ENCODE data around the gene MRPS21.

MRPS21 gene

GRCh38 chr1:150322310-150322709 lies 28.6 kb downstream of the MRPS21 start:
- peak; percentile 30 for DNase-seq (ENCODE audit: low read depth)
- H3K4me3 ChIP-seq (ENCODE audit: low read depth, low read length): peak overlapping the region; percentile 93
- TF ChIP-seq, protein P1, sequence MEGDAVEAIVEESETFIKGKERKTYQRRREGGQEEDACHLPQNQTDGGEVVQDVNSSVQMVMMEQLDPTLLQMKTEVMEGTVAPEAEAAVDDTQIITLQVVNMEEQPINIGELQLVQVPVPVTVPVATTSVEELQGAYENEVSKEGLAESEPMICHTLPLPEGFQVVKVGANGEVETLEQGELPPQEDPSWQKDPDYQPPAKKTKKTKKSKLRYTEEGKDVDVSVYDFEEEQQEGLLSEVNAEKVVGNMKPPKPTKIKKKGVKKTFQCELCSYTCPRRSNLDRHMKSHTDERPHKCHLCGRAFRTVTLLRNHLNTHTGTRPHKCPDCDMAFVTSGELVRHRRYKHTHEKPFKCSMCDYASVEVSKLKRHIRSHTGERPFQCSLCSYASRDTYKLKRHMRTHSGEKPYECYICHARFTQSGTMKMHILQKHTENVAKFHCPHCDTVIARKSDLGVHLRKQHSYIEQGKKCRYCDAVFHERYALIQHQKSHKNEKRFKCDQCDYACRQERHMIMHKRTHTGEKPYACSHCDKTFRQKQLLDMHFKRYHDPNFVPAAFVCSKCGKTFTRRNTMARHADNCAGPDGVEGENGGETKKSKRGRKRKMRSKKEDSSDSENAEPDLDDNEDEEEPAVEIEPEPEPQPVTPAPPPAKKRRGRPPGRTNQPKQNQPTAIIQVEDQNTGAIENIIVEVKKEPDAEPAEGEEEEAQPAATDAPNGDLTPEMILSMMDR (conservative IDR thresholded peaks at IDR 0.05; ENCODE audit: low read depth, low read length): no peak

GRCh38 chr1:150332651-150333290 lies 39.1 kb downstream of the MRPS21 start:
- DNase-seq (ENCODE audit: low read depth): no peak
- TF ChIP-seq, protein P1 (conservative IDR thresholded peaks at IDR 0.05; ENCODE audit: low read depth, low read length): no peak
- H3K4me3 ChIP-seq (ENCODE audit: low read depth, low read length): no peak overlapping the region

GRCh38 chr1:150346316-150346715 lies 52.7 kb downstream of the MRPS21 start:
- DNase-seq (ENCODE audit: low read depth): no peak
- TF ChIP-seq, protein P1 (conservative IDR thresholded peaks at IDR 0.05; ENCODE audit: low read depth, low read length): no peak
- H3K4me3 ChIP-seq (ENCODE audit: low read depth, low read length): no peak overlapping the region

DNA sequence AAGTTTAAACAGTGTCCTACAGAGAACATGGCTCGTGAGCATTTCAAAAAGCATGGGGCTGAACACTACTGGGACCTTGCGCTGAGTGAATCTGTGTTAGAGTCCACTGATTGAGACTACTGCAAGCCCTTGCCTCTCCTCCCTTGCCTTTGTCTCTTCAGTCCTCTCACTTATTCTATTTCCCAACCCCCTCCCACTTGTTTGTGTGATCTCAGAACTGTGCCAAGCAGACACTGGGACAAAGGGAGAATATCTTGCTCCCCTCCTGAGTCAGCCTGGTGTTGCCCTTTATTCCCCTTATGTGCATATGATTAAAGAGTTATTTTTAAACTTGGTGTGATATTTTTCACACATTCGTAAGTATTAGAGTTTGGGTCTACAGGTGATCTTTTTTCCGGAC lies 59.2 kb downstream of the MRPS21 start:
- DNase-seq (ENCODE audit: low read depth): no peak
- TF ChIP-seq, protein P1 (conservative IDR thresholded peaks at IDR 0.05; ENCODE audit: low read depth, low read length): no peak
- H3K4me3 ChIP-seq (ENCODE audit: low read depth, low read length): no peak overlapping the region

Data from choroid plexus epithelial cell (primary cell).